ENCODE results near the gene SCAF8. TPM values are rescaled to one million over a fixed set of nuclear protein-coding genes. Genes with fewer than 3 reads are reported as not detected.

SCAF8 gene
- total RNA-seq, 1 donor from 2014 or later: 46.1 TPM

DNA sequence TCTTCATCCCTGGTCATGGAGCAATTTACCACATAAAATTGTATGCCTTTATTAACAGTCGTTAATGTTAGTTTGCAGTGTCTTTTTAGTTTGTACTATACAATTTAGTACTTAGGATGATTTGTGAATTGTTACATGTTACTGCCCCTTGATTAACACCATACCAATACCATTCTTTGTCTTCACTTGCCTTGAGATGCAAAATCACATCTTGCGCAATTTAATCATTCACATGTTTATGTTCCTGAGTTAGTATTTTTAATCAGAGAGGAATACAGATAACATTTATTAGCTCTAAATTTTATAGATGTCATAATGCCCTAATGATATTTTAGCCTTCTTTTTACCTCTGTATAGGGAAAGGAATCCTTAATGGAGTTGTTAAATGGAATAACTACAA is 114.1 kb downstream of the SCAF8 start:
- no peaks in the 10 kb centered on the region for H3K27me3 Mint-ChIP-seq (ENCODE audit: unreplicated experiment)
- H3K4me1 Mint-ChIP-seq (ENCODE audit: unreplicated experiment): peaks cover 47% of the 10 kb centered on the region
- no peak for DNase-seq (ENCODE audit: extremely low spot score, unreplicated experiment)

GRCh38 chr6:154848580-154848979 is 115.4 kb downstream of the SCAF8 start:
- Mint-ChIP-seq H3K9me3 (ENCODE audit: unreplicated experiment) (peaks cover 5% of the 10 kb centered on the region), H3K27me3 (ENCODE audit: unreplicated experiment) (no peaks in the 10 kb centered on the region), H3K4me1 (ENCODE audit: unreplicated experiment) (peaks cover 46% of the 10 kb centered on the region), H3K36me3 (ENCODE audit: unreplicated experiment) (peaks cover 14% of the 10 kb centered on the region), H3K27ac (ENCODE audit: unreplicated experiment) (peak overlapping the region; percentile 28), H3K4me3 (ENCODE audit: unreplicated experiment) (no peak overlapping the region)
- no peak for DNase-seq (ENCODE audit: extremely low spot score, unreplicated experiment)
- TF ChIP-seq, protein P1, sequence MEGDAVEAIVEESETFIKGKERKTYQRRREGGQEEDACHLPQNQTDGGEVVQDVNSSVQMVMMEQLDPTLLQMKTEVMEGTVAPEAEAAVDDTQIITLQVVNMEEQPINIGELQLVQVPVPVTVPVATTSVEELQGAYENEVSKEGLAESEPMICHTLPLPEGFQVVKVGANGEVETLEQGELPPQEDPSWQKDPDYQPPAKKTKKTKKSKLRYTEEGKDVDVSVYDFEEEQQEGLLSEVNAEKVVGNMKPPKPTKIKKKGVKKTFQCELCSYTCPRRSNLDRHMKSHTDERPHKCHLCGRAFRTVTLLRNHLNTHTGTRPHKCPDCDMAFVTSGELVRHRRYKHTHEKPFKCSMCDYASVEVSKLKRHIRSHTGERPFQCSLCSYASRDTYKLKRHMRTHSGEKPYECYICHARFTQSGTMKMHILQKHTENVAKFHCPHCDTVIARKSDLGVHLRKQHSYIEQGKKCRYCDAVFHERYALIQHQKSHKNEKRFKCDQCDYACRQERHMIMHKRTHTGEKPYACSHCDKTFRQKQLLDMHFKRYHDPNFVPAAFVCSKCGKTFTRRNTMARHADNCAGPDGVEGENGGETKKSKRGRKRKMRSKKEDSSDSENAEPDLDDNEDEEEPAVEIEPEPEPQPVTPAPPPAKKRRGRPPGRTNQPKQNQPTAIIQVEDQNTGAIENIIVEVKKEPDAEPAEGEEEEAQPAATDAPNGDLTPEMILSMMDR (IDR thresholded peaks at IDR 0.05): no peak

More for the DNA sequence above, 114.1 kb downstream of the SCAF8 start:
- Mint-ChIP-seq H3K4me3 (ENCODE audit: unreplicated experiment) (no peak overlapping the region), H3K27ac (ENCODE audit: unreplicated experiment) (peak overlapping the region; percentile 11), H3K36me3 (ENCODE audit: unreplicated experiment) (peaks cover 12% of the 10 kb centered on the region), H3K9me3 (ENCODE audit: unreplicated experiment) (peaks cover 5% of the 10 kb centered on the region)
- TF ChIP-seq, protein P1 (IDR thresholded peaks at IDR 0.05): no peak

DNA sequence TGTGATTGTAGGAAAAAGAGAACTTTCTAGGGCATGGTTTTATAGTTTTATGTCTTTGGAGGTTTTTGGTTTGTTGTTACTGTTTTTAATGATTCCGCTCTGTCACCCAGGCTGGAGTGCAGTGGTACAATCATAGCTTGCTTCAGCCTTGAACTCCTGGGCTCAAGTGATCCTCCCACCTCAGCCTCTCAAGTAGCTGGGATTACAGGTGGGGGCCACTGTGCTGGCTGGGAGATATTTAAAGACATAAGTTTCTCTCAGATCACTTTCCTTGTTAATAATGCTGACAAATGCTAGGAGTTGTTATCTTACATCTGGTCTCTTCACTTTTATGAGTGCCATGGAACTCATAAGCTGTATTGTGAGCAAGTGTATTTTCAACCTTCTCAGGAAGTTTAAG is 116.3 kb downstream of the SCAF8 start:
- no peak overlapping the region for H3K4me3 Mint-ChIP-seq (ENCODE audit: unreplicated experiment)
- H3K9me3 Mint-ChIP-seq (ENCODE audit: unreplicated experiment): peaks cover 5% of the 10 kb centered on the region
- TF ChIP-seq, protein P1 (IDR thresholded peaks at IDR 0.05): no peak
- H3K36me3 Mint-ChIP-seq (ENCODE audit: unreplicated experiment): peaks cover 14% of the 10 kb centered on the region
- peaks cover 39% of the 10 kb centered on the region for H3K4me1 Mint-ChIP-seq (ENCODE audit: unreplicated experiment)
- no peaks in the 10 kb centered on the region for H3K27me3 Mint-ChIP-seq (ENCODE audit: unreplicated experiment)
- H3K27ac Mint-ChIP-seq (ENCODE audit: unreplicated experiment): peak overlapping the region; percentile 65
- DNase-seq (ENCODE audit: extremely low spot score, unreplicated experiment): no peak

DNA sequence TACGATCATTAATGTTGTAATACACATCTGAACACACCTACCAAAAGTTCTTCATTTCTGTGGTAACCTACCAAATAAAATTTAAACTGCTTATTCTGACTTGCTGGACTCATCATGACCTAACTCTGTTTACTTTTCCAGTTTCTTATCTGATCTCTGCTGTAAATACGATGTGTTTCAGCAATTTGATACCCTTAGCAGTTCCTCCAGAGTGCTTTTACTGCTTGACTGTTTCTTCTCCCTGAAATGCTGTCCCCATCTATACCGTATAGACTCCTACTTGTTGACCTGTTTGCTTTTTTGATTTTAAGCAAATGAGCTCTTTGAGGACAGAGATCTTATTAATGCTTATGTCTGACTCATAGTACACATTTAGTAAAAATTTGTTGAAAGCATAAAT is 119.5 kb downstream of the SCAF8 start:
- H3K27ac Mint-ChIP-seq (ENCODE audit: unreplicated experiment): no peak overlapping the region
- peaks cover 5% of the 10 kb centered on the region for H3K9me3 Mint-ChIP-seq (ENCODE audit: unreplicated experiment)
- H3K36me3 Mint-ChIP-seq (ENCODE audit: unreplicated experiment): peaks cover 12% of the 10 kb centered on the region
- DNase-seq (ENCODE audit: extremely low spot score, unreplicated experiment): no peak
- peaks cover 25% of the 10 kb centered on the region for H3K4me1 Mint-ChIP-seq (ENCODE audit: unreplicated experiment)
- H3K4me3 Mint-ChIP-seq (ENCODE audit: unreplicated experiment): no peak overlapping the region
- TF ChIP-seq, protein P1 (IDR thresholded peaks at IDR 0.05): no peak
- no peaks in the 10 kb centered on the region for H3K27me3 Mint-ChIP-seq (ENCODE audit: unreplicated experiment)

DNA sequence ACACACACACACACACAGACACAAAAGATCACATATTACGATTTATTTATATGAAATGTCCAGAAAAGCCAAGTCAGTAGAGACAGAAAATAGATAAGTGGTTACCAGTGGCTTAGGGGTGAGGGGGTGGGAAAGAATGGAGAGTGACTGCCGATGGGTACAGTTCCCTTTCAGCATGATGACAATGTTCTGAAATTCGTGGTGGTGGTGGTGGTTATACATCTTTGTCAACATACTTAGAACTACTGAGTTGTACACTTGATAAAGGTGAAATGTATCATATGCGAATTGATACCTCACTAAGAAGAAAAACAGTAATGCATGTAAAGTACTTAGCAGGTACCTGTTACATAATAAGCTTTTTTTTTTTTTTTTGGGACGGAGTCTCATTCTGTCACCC is 124.3 kb downstream of the SCAF8 start:
- H3K27me3 Mint-ChIP-seq (ENCODE audit: unreplicated experiment): no peaks in the 10 kb centered on the region
- H3K36me3 Mint-ChIP-seq (ENCODE audit: unreplicated experiment): peaks cover 7% of the 10 kb centered on the region
- H3K27ac Mint-ChIP-seq (ENCODE audit: unreplicated experiment): no peak overlapping the region
- no peak overlapping the region for H3K4me3 Mint-ChIP-seq (ENCODE audit: unreplicated experiment)
- TF ChIP-seq, protein P1 (IDR thresholded peaks at IDR 0.05): no peak
- H3K4me1 Mint-ChIP-seq (ENCODE audit: unreplicated experiment): peaks cover 4% of the 10 kb centered on the region
- no peaks in the 10 kb centered on the region for H3K9me3 Mint-ChIP-seq (ENCODE audit: unreplicated experiment)
- no peak for DNase-seq (ENCODE audit: extremely low spot score, unreplicated experiment)

Measured in osteocyte (in vitro differentiated cells).